Activated naive CD4-positive, alpha-beta T cell treated with anti-CD3 and anti-CD28 coated beads for 36 hours (primary cell): ENCODE measurements around the gene NDUFA6. TPM values are rescaled to one million over a fixed set of nuclear protein-coding genes. Genes with fewer than 3 reads are reported as not detected.
"Not testable (repeated sequence)": the region's sequence is repeated elsewhere in the genome, so short reads cannot be mapped to it uniquely, and the experiment has no call there.

ENCODE experiments used
- CTCF ChIA-PET: fragments of 350-600 bp; sonication (Branson Sonifier 250); formaldehyde crosslinking; loops from one replicate; lab custom pipeline; 2021; ENCODE audit warnings: antibody characterized with exemption; lab: Charles Lee
- DNase-seq: peaks from one replicate; pipeline ENCODE4 v3.0.0-alpha.2; 2020
- H3K27ac Mint-ChIP-seq: one replicate; pipeline ENCODE4 v1.8.0; 2021; ENCODE audit warnings: mild to moderate bottlenecking, mixed read lengths
- H3K27me3 Mint-ChIP-seq: one replicate; pipeline ENCODE4 v1.8.0; 2021; ENCODE audit warnings: low read depth, mixed read lengths
- H3K36me3 Mint-ChIP-seq: one replicate; pipeline ENCODE4 v1.8.0; 2021; ENCODE audit warnings: low read depth, mixed read lengths
- H3K4me1 Mint-ChIP-seq: one replicate; pipeline ENCODE4 v1.8.0; 2021; ENCODE audit warnings: low read depth, mixed read lengths
- H3K4me3 Mint-ChIP-seq: one replicate; pipeline ENCODE4 v1.8.0; 2021; ENCODE audit warnings: mild to moderate bottlenecking, moderate library complexity, mixed read lengths
- H3K9me3 Mint-ChIP-seq: one replicate; pipeline ENCODE4 v1.8.0; 2021; ENCODE audit warnings: mixed read lengths
- intact Hi-C: fragments of 100-400 bp; cut with micrococcal nuclease; formaldehyde crosslinking; loops from one replicate; pipeline ENCODE4 v1.15.1; 2023
- total RNA-seq, 2 experiments: library from RNA; stranded (reverse); gene quantifications; one replicate each; pipeline ENCODE4 v1.2.3, GENCODE V29; 2021

The NDUFA6 gene
- total RNA-seq: 100 to 1,000 TPM; 122 to 126 TPM

- CTCF ChIA-PET: interaction anchor here (0.6 to 5.7 kb wide), 29 partner anchors 8 to 392 kb away, joined by 3 to 32 read pairs (median 4); partner anchors contain the start of genes MEI1, NFAM1 and SMDT1
- peak; percentile 99 for DNase-seq
Observed at GRCh38 chr22:42090596-42091454, at the start of gene NDUFA6. Gene NDUFA6 (minus strand): TSS chr22:42090772. CDS start chr22:42090744, 28 bp downstream.

GRCh38 chr22:42140153-42140552, 49.6 kb upstream of the NDUFA6 start:
- H3K4me3 Mint-ChIP-seq, H3K36me3 Mint-ChIP-seq, H3K27ac Mint-ChIP-seq, H3K27me3 Mint-ChIP-seq, DNase-seq, CTCF ChIA-PET, H3K9me3 Mint-ChIP-seq, intact Hi-C loops, H3K4me1 Mint-ChIP-seq: not testable (repeated sequence)

More at GRCh38 chr22:42090596-42091454, at the start of gene NDUFA6:
- Mint-ChIP-seq H3K27me3 (no peaks in the 10 kb centered on the region), H3K4me3 (peak within 1 kb of the TSS; percentile 98), H3K36me3 (peaks cover 29% of the 10 kb centered on the region), H3K9me3 (peaks cover 3% of the 10 kb centered on the region), H3K27ac (peak within 1 kb of the TSS; percentile 99), H3K4me1 (peaks cover 31% of the 10 kb centered on the region)
- intact Hi-C loops: loop anchor here (1.0 to 5.0 kb wide), 15 partner anchors 11 to 644 kb away; partner anchors contain the start of genes NAGA, RRP7A, SERHL2 and SNU13

- DNase-seq, H3K36me3 Mint-ChIP-seq, H3K27ac Mint-ChIP-seq, H3K9me3 Mint-ChIP-seq, intact Hi-C loops, H3K27me3 Mint-ChIP-seq, H3K4me1 Mint-ChIP-seq, H3K4me3 Mint-ChIP-seq: not testable (repeated sequence)
- CTCF ChIA-PET: interaction anchor here (1.1 kb wide), 1 partner anchor 297 kb away, joined by 3 read pairs; no protein-coding TSS in a partner anchor
Observed at GRCh38 chr22:42139508-42139907, 48.9 kb upstream of the NDUFA6 start.

GRCh38 chr22:42138972-42139371, 48.4 kb upstream of the NDUFA6 start:
- H3K27me3 Mint-ChIP-seq: no peaks in the 10 kb centered on the region

GRCh38 chr22:42138122-42138770, 47.7 kb upstream of the NDUFA6 start:
- no peaks in the 10 kb centered on the region for H3K4me1 Mint-ChIP-seq
- no peaks in the 10 kb centered on the region for H3K27me3 Mint-ChIP-seq
- intact Hi-C loops: no loop called here
- CTCF ChIA-PET: interaction anchor here (1.1 kb wide), 1 partner anchor 298 kb away, joined by 3 read pairs; no protein-coding TSS in a partner anchor
- H3K4me3 Mint-ChIP-seq: no peak overlapping the region
- no peak overlapping the region for H3K27ac Mint-ChIP-seq
- no peak for DNase-seq
- H3K36me3 Mint-ChIP-seq: peaks cover 7% of the 10 kb centered on the region
- no peaks in the 10 kb centered on the region for H3K9me3 Mint-ChIP-seq

More at GRCh38 chr22:42138972-42139371, 48.4 kb upstream of the NDUFA6 start:
- Mint-ChIP-seq H3K36me3 (peaks cover 7% of the 10 kb centered on the region), H3K4me1 (no peaks in the 10 kb centered on the region), H3K27ac (no peak overlapping the region), H3K9me3 (no peaks in the 10 kb centered on the region), H3K4me3 (no peak overlapping the region)
- DNase-seq: no peak
- intact Hi-C loops: no loop called here
- CTCF ChIA-PET: interaction anchor here (1.1 kb wide), 1 partner anchor 298 kb away, joined by 3 read pairs; no protein-coding TSS in a partner anchor

- H3K27me3 Mint-ChIP-seq, H3K36me3 Mint-ChIP-seq, CTCF ChIA-PET: not testable (repeated sequence)
Observed at GRCh38 chr22:42135688-42136087, 45.1 kb upstream of the NDUFA6 start.

GRCh38 chr22:42134100-42135020, 43.8 kb upstream of the NDUFA6 start:
- intact Hi-C loops: no loop called here
- Mint-ChIP-seq H3K27ac (no peak overlapping the region), H3K9me3 (no peaks in the 10 kb centered on the region), H3K36me3 (peaks cover 4% of the 10 kb centered on the region), H3K4me1 (no peaks in the 10 kb centered on the region), H3K27me3 (no peaks in the 10 kb centered on the region), H3K4me3 (no peak overlapping the region)
- CTCF ChIA-PET: interaction anchor here (0.6 to 1.2 kb wide), 3 partner anchors 13 to 329 kb away, joined by 3 to 4 read pairs (median 3); no protein-coding TSS in a partner anchor
- DNase-seq: no peak

More at GRCh38 chr22:42135688-42136087, 45.1 kb upstream of the NDUFA6 start:
- H3K9me3 Mint-ChIP-seq, H3K4me1 Mint-ChIP-seq, DNase-seq, intact Hi-C loops, H3K4me3 Mint-ChIP-seq, H3K27ac Mint-ChIP-seq: not testable (repeated sequence)

- CTCF ChIA-PET: no interaction called here
Observed at GRCh38 chr22:42132457-42132856, 41.9 kb upstream of the NDUFA6 start.

GRCh38 chr22:42131562-42131961, 41.0 kb upstream of the NDUFA6 start:
- intact Hi-C loops: no loop called here
- CTCF ChIA-PET: no interaction called here

More at GRCh38 chr22:42132457-42132856, 41.9 kb upstream of the NDUFA6 start:
- Mint-ChIP-seq H3K4me3 (no peak overlapping the region), H3K9me3 (no peaks in the 10 kb centered on the region), H3K27ac (no peak overlapping the region), H3K36me3 (no peaks in the 10 kb centered on the region), H3K4me1 (no peaks in the 10 kb centered on the region), H3K27me3 (no peaks in the 10 kb centered on the region)
- DNase-seq: no peak
- intact Hi-C loops: no loop called here

GRCh38 chr22:42130639-42131431, 40.3 kb upstream of the NDUFA6 start, which contains the start of gene CYP2D6:
Gene CYP2D6 (minus strand): TSS chr22:42130810. CDS start chr22:42130791, 19 bp downstream.
- H3K27ac Mint-ChIP-seq, H3K4me1 Mint-ChIP-seq, CTCF ChIA-PET, intact Hi-C loops, H3K4me3 Mint-ChIP-seq, H3K9me3 Mint-ChIP-seq, H3K36me3 Mint-ChIP-seq, H3K27me3 Mint-ChIP-seq, DNase-seq: not testable (repeated sequence)

More at GRCh38 chr22:42131562-42131961, 41.0 kb upstream of the NDUFA6 start:
- Mint-ChIP-seq H3K4me1 (no peaks in the 10 kb centered on the region), H3K36me3 (no peaks in the 10 kb centered on the region), H3K4me3 (no peak overlapping the region), H3K9me3 (no peaks in the 10 kb centered on the region), H3K27ac (no peak overlapping the region), H3K27me3 (no peaks in the 10 kb centered on the region)
- no peak for DNase-seq

GRCh38 chr22:42130182-42130581, 39.6 kb upstream of the NDUFA6 start:
- H3K27ac Mint-ChIP-seq, H3K4me1 Mint-ChIP-seq, CTCF ChIA-PET, H3K36me3 Mint-ChIP-seq, H3K27me3 Mint-ChIP-seq, H3K9me3 Mint-ChIP-seq, H3K4me3 Mint-ChIP-seq, intact Hi-C loops, DNase-seq: not testable (repeated sequence)
